GM12872 (cell line): ENCODE data around the gene HMX1.

Experiments used
- TF ChIP-seq, protein P1 (sequence below): IDR thresholded peaks from 3 replicates; pipeline ENCODE4 v1.5.1; 2011; ENCODE audit warnings: low read depth, mild to moderate bottlenecking, low read length, moderate library complexity; ENCODE audit not compliant: insufficient read depth

The HMX1 gene

GRCh38 chr4:8912506-8912905, 40.9 kb upstream of the HMX1 start:
- TF ChIP-seq, protein P1, sequence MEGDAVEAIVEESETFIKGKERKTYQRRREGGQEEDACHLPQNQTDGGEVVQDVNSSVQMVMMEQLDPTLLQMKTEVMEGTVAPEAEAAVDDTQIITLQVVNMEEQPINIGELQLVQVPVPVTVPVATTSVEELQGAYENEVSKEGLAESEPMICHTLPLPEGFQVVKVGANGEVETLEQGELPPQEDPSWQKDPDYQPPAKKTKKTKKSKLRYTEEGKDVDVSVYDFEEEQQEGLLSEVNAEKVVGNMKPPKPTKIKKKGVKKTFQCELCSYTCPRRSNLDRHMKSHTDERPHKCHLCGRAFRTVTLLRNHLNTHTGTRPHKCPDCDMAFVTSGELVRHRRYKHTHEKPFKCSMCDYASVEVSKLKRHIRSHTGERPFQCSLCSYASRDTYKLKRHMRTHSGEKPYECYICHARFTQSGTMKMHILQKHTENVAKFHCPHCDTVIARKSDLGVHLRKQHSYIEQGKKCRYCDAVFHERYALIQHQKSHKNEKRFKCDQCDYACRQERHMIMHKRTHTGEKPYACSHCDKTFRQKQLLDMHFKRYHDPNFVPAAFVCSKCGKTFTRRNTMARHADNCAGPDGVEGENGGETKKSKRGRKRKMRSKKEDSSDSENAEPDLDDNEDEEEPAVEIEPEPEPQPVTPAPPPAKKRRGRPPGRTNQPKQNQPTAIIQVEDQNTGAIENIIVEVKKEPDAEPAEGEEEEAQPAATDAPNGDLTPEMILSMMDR = no peak

- TF ChIP-seq, protein P1 = no peak
These were observed 40.4 kb upstream of the HMX1 start for GRCh38 chr4:8912089-8912455.

DNA sequence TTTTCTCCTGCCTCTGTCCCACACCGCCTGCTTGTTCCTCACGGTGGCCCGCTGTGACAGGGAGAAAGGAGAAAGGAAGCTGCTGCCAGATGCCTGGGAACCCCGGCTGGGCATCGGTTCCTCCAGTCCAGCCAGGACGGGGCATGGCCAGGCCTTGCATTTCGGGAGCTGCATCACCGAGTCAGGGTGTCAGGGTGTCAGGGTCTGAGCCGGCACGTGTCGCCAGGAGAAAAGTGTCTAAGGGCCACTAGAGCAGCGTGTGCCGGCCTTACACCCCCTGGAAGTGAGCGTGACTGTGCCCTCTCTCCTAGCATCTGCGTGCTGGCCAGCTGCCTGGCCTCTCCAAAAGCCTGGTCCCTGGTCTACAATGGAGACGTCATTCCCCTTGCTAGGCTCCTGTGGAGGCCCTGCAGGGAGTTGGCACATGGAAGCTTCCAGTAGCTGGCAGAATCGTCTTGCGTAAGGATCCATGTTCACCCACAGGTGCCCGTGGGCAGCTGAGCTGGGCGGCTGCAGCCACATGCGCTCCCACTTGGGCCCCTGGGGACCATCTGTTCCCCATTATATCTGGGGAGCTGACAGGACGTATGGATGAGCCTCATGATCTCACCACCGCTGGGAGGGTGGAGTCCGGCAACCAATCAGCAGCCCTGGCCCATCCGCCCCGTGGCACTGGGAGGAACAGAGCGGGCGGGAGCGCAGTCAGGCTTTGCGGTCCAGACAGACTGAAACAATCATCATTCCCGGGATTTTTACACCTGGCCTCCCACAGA, 39.9 kb upstream of the HMX1 start:
- TF ChIP-seq, protein P1 = no peak

DNA sequence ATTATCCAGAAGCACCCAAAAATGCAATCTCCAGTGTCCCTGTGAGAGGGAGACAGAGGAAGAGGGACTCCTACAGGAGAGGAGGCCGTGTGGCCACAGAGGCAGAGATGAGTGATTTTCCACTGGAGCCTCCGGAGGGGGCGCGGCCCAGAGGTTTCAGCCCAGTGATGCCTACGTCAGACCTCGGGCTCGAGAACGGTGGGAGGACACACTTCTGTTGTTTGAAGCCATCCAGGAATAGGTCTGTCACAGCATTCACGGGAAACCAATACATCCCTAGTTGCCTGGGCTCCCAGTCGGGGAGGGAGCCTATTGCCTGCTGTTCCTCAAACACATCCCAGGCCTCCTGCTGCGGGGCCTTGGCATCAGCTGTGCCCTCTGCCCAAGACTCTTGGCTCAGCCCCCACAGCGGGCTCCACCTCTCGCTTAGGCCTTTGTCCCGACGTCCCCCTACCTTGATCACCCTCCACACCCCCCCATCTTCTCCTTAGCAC, 39.2 kb upstream of the HMX1 start:
- TF ChIP-seq, protein P1 = no peak

GRCh38 chr4:8910100-8910821, 38.6 kb upstream of the HMX1 start:
- TF ChIP-seq, protein P1 = no peak

GRCh38 chr4:8909548-8909947, 37.9 kb upstream of the HMX1 start:
- TF ChIP-seq, protein P1 = no peak

- TF ChIP-seq, protein P1 = no peak
These were observed 36.7 kb upstream of the HMX1 start for GRCh38 chr4:8908206-8908893.
